ENCODE measurements around the gene VAC14. TPM values are rescaled to one million over a fixed set of nuclear protein-coding genes. Genes with fewer than 3 reads are reported as not detected.

The VAC14 gene
- total and polyA plus RNA-seq, 4 donors: 27.6 to 60.8 (median 50.9) TPM

DNA sequence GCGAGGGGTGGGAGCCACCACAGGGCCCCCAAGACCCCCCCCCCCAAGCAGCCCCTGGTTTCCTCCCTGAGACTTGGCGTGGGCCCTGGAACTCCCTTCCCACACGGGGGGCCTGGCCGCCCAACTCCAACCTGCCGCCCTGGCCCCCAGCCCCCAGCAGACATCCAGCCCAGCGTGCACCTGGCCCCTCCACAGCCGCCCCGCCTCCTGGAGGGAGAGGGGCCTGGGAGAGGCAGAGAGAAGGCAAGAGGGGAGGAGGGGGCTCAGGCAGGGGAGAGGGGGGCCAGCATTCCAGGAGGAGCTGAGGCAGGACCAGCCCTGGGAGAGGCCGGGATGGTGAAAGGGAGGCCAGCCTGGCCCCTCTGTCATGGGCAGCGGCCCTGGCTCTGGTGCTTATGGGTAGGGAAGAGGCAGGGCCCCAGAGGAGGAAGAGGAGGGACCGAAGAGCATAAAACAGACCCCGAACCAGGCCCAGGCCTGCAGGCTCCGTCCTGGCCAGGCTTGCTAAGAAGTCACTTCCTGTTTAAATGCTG, 137.9 kb downstream of the VAC14 start:
- no peak for DNase-seq
- peaks cover 14 to 43% (median 27%) of the 10 kb centered on the region in 4 donors for H3K36me3 ChIP-seq (ENCODE audit: control insufficient read depth in 4 of 4, insufficient read depth in 4 of 4, low read length in 4 of 4)
- no peaks in the 10 kb centered on the region for H3K4me1 ChIP-seq (ENCODE audit: control insufficient read depth in 5 of 5, insufficient read depth in 5 of 5, low read length in 5 of 5)
- no peak overlapping the region for H3K27ac ChIP-seq (ENCODE audit: low read depth in 1 of 2, low read length in 1 of 2)
- H3K4me3 ChIP-seq: no peak overlapping the region
- no peaks in the 10 kb centered on the region for H3K9me3 ChIP-seq (ENCODE audit: control insufficient read depth in 4 of 4, insufficient read depth in 3 of 4, low read length in 3 of 4)
- ATAC-seq (ENCODE audit: insufficient read depth, low FRiP score): no peak
- H3K9ac ChIP-seq (ENCODE audit: insufficient read depth in 1 of 2, low read length in 2 of 2): no peak overlapping the region
- peaks cover 0 to 2% (median 0%) of the 10 kb centered on the region in 3 donors for H3K27me3 ChIP-seq (ENCODE audit: control insufficient read depth in 3 of 3, insufficient read depth in 3 of 3, low read length in 2 of 3)
- 90 to 91% methylated on average over 13 of the region's 13 CpGs for WGBS, 2 donors
- TF ChIP-seq, protein P1, sequence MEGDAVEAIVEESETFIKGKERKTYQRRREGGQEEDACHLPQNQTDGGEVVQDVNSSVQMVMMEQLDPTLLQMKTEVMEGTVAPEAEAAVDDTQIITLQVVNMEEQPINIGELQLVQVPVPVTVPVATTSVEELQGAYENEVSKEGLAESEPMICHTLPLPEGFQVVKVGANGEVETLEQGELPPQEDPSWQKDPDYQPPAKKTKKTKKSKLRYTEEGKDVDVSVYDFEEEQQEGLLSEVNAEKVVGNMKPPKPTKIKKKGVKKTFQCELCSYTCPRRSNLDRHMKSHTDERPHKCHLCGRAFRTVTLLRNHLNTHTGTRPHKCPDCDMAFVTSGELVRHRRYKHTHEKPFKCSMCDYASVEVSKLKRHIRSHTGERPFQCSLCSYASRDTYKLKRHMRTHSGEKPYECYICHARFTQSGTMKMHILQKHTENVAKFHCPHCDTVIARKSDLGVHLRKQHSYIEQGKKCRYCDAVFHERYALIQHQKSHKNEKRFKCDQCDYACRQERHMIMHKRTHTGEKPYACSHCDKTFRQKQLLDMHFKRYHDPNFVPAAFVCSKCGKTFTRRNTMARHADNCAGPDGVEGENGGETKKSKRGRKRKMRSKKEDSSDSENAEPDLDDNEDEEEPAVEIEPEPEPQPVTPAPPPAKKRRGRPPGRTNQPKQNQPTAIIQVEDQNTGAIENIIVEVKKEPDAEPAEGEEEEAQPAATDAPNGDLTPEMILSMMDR (IDR thresholded peaks at IDR 0.05; ENCODE audit: control extremely low read depth, extremely low read depth): no peak

DNA sequence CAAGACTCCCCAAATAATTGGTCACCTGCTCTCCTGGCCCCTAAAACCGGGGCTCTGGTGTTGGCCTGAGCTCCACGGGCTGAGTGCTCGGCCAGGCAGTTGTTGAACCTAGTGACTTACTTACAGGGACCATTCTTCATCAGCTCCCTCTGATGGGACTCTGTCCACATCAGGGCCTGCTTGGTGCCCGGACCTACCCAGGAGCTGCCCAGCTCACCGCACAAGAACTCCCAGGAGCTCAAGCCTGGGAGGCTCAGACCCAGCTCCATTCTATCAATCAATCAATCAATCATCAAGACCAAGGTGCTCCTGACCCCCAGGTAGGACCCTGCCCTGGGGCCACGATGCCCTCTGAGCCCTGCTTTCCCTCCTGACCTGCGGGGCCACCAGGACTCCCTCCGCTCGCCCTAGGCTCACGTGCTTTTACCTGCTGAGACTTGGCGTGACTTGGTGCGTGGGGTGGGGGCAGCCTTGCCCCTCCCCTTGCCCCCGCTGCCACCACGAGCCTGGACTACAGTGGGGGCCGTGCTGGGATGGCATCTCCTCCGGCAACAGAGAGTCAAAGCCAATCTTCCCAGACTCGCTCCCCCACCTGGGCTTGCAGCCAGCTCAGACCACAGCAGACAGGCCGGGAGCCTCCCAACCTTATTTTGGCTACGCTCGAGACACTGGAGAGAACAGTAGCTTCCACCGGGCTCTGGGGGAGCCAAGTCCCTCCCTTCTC, 138.9 kb downstream of the VAC14 start:
- Histone ChIP-seq H3K4me3 (no peak overlapping the region), H3K9me3 (ENCODE audit: control insufficient read depth in 4 of 4, insufficient read depth in 3 of 4, low read length in 3 of 4) (no peaks in the 10 kb centered on the region), H3K27ac (ENCODE audit: low read depth in 1 of 2, low read length in 1 of 2) (no peak overlapping the region), H3K27me3 (ENCODE audit: control insufficient read depth in 3 of 3, insufficient read depth in 3 of 3, low read length in 2 of 3) (peaks cover 0 to 2% (median 0%) of the 10 kb centered on the region in 3 donors), H3K36me3 (ENCODE audit: control insufficient read depth in 4 of 4, insufficient read depth in 4 of 4, low read length in 4 of 4) (peaks cover 14 to 42% (median 23%) of the 10 kb centered on the region in 4 donors), H3K4me1 (ENCODE audit: control insufficient read depth in 5 of 5, insufficient read depth in 5 of 5, low read length in 5 of 5) (no peaks in the 10 kb centered on the region), H3K9ac (ENCODE audit: insufficient read depth in 1 of 2, low read length in 2 of 2) (no peak overlapping the region)
- peak; percentile 41 to 62 (median 51) for DNase-seq
- TF ChIP-seq, protein P1 (IDR thresholded peaks at IDR 0.05; ENCODE audit: control extremely low read depth, extremely low read depth): no peak
- WGBS, 2 donors: 81 to 84% methylated on average over 21 of the region's 21 CpGs
- ATAC-seq (ENCODE audit: insufficient read depth, low FRiP score): no peak

DNA sequence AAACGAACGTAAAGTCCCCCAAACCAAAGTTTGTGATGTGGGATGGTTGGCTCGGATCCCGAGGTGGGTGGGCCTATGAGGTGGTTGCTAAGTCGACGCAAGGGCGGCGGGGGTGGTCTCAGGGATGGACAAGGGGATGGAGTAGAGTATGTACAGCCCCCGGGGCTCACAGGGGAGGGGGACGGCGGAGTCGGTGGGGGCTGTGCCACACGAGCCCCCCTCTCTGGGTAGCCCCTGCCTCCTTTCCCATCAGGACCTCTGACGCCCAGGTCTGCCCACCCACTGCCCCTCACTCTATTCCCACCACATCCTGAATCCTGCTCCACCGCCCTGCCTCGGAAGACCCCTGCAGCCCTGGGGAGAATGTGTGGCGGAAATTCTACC, 139.4 kb downstream of the VAC14 start:
- no peak for ATAC-seq (ENCODE audit: insufficient read depth, low FRiP score)
- H3K4me1 ChIP-seq (ENCODE audit: control insufficient read depth in 5 of 5, insufficient read depth in 5 of 5, low read length in 5 of 5): no peaks in the 10 kb centered on the region
- peaks cover 11 to 42% (median 21%) of the 10 kb centered on the region in 4 donors for H3K36me3 ChIP-seq (ENCODE audit: control insufficient read depth in 4 of 4, insufficient read depth in 4 of 4, low read length in 4 of 4)
- 80 to 82% methylated on average over 16 to 17 of the region's 17 CpGs for WGBS, 2 donors
- H3K27me3 ChIP-seq (ENCODE audit: control insufficient read depth in 3 of 3, insufficient read depth in 3 of 3, low read length in 2 of 3): no peaks in the 10 kb centered on the region
- no peak overlapping the region for H3K4me3 ChIP-seq
- TF ChIP-seq, protein P1 (IDR thresholded peaks at IDR 0.05; ENCODE audit: control extremely low read depth, extremely low read depth): no peak
- no peak for DNase-seq
- no peak overlapping the region for H3K9ac ChIP-seq (ENCODE audit: insufficient read depth in 1 of 2, low read length in 2 of 2)
- H3K9me3 ChIP-seq (ENCODE audit: control insufficient read depth in 4 of 4, insufficient read depth in 3 of 4, low read length in 3 of 4): no peaks in the 10 kb centered on the region
- no peak overlapping the region for H3K27ac ChIP-seq (ENCODE audit: low read depth in 1 of 2, low read length in 1 of 2)

Measured in lung (tissue), 12 donors.